Glutamatergic neuron (in vitro differentiated cells): Measurements from ENCODE around the gene PGP. TPM values are rescaled to one million over a fixed set of nuclear protein-coding genes. Genes with fewer than 3 reads are reported as not detected.

ENCODE experiments used
- DNase-seq: peaks from one replicate; pipeline ENCODE4 v3.0.0; 2022
- H3K27ac Mint-ChIP-seq: one replicate; pipeline ENCODE4 v1.8.0; 2020; ENCODE audit warnings: mild to moderate bottlenecking, mixed read lengths, inconsistent platforms; ENCODE audit not compliant: unreplicated experiment
- H3K27me3 Mint-ChIP-seq: one replicate; pipeline ENCODE4 v1.8.0; 2020; ENCODE audit warnings: mild to moderate bottlenecking, moderate library complexity, mixed read lengths, inconsistent platforms; ENCODE audit not compliant: unreplicated experiment
- H3K36me3 Mint-ChIP-seq: one replicate; pipeline ENCODE4 v1.8.0; 2020; ENCODE audit warnings: mild to moderate bottlenecking, mixed read lengths, inconsistent platforms; ENCODE audit not compliant: unreplicated experiment
- H3K4me1 Mint-ChIP-seq: one replicate; pipeline ENCODE4 v1.8.0; 2020; ENCODE audit warnings: mild to moderate bottlenecking, low read depth, mixed read lengths, inconsistent platforms; ENCODE audit not compliant: unreplicated experiment
- H3K4me3 Mint-ChIP-seq: one replicate; pipeline ENCODE4 v1.8.0; 2020; ENCODE audit warnings: mild to moderate bottlenecking, mixed read lengths, inconsistent platforms; ENCODE audit not compliant: unreplicated experiment
- H3K9me3 Mint-ChIP-seq: one replicate; pipeline ENCODE4 v1.8.0; 2020; ENCODE audit warnings: mild to moderate bottlenecking, moderate library complexity, mixed read lengths, inconsistent platforms; ENCODE audit not compliant: unreplicated experiment
- CTCF ChIP-seq: fragments of 200-600 bp; sonication (generic); IDR thresholded peaks from one replicate; pipeline ENCODE4 v1.5.0; 2021; ENCODE audit not compliant: partially characterized antibody, unreplicated experiment
- total RNA-seq: library from RNA; stranded (reverse); fragmentation: NEBNext Ultra II Directional; extraction: Animal tissue kit (Norgen Biotek cat#: 25700); gene quantifications from one replicate; pipeline ENCODE4 v1.2.1, GENCODE V29; 2021; ENCODE audit not compliant: unreplicated experiment

Gene PGP
- total RNA-seq, 1 donor from 2014 or later, result 33.9 TPM

- no peak for TF ChIP-seq CTCF
- no peak overlapping the region for H3K27ac Mint-ChIP-seq
- H3K4me1 Mint-ChIP-seq, result peaks cover 1% of the 10 kb centered on the region
- DNase-seq, result no peak
- H3K9me3 Mint-ChIP-seq, result peaks cover 3% of the 10 kb centered on the region
- H3K36me3 Mint-ChIP-seq, result no peaks in the 10 kb centered on the region
- H3K27me3 Mint-ChIP-seq, result no peaks in the 10 kb centered on the region
- H3K4me3 Mint-ChIP-seq, result no peak overlapping the region
Observed at GRCh38 chr16:2180461-2180860, 34.2 kb downstream of the PGP start.

- H3K4me3 Mint-ChIP-seq, result no peak overlapping the region
- no peaks in the 10 kb centered on the region for H3K27me3 Mint-ChIP-seq
- no peak for DNase-seq
- peaks cover 3% of the 10 kb centered on the region for H3K9me3 Mint-ChIP-seq
- H3K36me3 Mint-ChIP-seq, result no peaks in the 10 kb centered on the region
- no peak for TF ChIP-seq CTCF
- no peak overlapping the region for H3K27ac Mint-ChIP-seq
- peaks cover 1% of the 10 kb centered on the region for H3K4me1 Mint-ChIP-seq
Observed at GRCh38 chr16:2179576-2179975, 35.1 kb downstream of the PGP start.

GRCh38 chr16:2179107-2179501, 35.5 kb downstream of the PGP start:
- H3K4me1 Mint-ChIP-seq, result peaks cover 1% of the 10 kb centered on the region
- H3K4me3 Mint-ChIP-seq, result no peak overlapping the region
- no peak overlapping the region for H3K27ac Mint-ChIP-seq

GRCh38 chr16:2178321-2179106, 36.1 kb downstream of the PGP start:
- peak; percentile 61 for DNase-seq
- no peaks in the 10 kb centered on the region for H3K27me3 Mint-ChIP-seq
- H3K27ac Mint-ChIP-seq, result no peak overlapping the region
- no peak overlapping the region for H3K4me3 Mint-ChIP-seq
- peaks cover 1% of the 10 kb centered on the region for H3K4me1 Mint-ChIP-seq
- no peak for TF ChIP-seq CTCF
- H3K9me3 Mint-ChIP-seq, result peaks cover 3% of the 10 kb centered on the region
- H3K36me3 Mint-ChIP-seq, result no peaks in the 10 kb centered on the region

More at GRCh38 chr16:2179107-2179501, 35.5 kb downstream of the PGP start:
- Mint-ChIP-seq H3K9me3 (peaks cover 3% of the 10 kb centered on the region), H3K36me3 (no peaks in the 10 kb centered on the region), H3K27me3 (no peaks in the 10 kb centered on the region)
- DNase-seq, result no peak
- no peak for TF ChIP-seq CTCF

- H3K36me3 Mint-ChIP-seq, result no peaks in the 10 kb centered on the region
- no peaks in the 10 kb centered on the region for H3K27me3 Mint-ChIP-seq
- no peak for TF ChIP-seq CTCF
- peaks cover 3% of the 10 kb centered on the region for H3K9me3 Mint-ChIP-seq
- no peak overlapping the region for H3K4me3 Mint-ChIP-seq
- peaks cover 1% of the 10 kb centered on the region for H3K4me1 Mint-ChIP-seq
- no peak for DNase-seq
- H3K27ac Mint-ChIP-seq, result no peak overlapping the region
Observed at GRCh38 chr16:2177561-2177960, 37.1 kb downstream of the PGP start.
